AG20443 (cell line): ENCODE results near the gene RAVER1.
A peak's percentile ranks its signal among the peaks of the same experiment; 100 is the strongest.

Experiments used
- DNase-seq: peaks from one replicate; pipeline ENCODE4 v3.0.0; 2012; ENCODE audit warnings: low spot score, mixed read lengths

The RAVER1 gene

DNA sequence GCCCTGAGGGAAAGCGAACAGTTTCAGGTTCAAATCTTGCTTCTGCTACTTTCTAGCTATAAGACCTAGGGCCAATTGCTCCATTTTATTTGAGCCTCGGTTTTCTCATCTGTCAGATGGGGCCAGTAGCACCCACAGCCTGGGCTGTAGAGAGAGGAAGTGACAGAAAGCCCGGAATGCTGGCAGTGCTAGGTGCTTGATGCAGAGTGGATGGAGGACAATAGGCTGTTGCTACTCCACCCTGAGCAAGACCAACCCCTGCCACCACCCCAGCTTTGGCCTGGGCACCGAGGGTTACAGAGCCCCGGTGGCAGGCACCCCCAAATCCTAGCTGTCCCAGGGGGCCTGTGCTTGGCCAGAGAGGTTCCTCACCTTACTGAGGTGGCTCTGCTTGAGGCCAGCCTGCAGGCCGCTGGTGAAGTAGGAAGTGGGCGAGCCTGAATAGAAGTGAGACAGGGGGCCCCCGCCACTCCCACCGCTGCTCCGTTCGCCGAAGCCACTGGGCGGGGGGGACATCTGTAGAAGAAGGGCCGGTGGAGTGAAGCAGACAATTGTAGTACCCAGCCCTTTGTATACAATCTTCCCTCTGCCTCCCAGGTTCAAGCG lies 15.4 kb downstream of the RAVER1 start:
- no peak for DNase-seq

DNA sequence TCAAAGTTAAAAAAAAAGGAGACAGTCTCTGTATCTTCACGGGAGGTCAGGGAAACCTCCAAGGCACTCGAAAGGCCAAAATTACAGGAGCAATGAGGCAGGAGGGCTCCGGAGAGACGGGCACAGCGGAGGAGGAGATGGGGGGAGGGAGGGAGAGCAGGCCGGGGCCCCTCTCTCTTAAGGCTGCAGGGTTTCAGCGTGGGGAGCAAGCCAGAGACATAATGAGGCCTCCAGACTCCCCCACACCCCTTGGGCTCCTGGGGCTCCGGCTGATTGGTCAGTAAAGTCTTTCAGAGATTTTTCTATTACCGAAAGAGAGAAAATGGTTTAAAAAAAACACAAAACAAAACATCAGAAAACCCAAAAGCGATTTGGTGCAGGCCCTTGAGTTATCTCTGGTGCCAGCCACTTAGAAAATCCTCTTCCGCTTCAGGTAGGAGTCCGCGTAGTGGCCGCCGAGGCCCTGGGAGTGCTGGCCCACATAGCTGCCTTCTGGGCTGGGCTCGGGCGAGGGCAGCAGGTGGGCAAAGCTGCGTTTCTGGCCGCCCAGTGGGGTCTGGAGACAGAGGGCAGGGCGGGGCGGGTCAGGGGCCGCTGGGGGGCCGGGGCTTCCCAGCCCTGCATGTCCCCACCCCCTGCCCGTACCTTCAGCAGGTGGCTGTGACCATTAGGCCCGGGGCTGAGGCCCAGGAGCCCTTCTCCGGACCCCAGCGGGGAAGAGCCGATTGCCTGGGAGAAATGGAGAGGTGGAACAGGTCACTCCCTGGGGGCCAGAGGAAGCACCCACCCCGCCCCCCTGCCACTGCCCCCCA lies 16.1 kb downstream of the RAVER1 start:
- DNase-seq: no peak

DNA sequence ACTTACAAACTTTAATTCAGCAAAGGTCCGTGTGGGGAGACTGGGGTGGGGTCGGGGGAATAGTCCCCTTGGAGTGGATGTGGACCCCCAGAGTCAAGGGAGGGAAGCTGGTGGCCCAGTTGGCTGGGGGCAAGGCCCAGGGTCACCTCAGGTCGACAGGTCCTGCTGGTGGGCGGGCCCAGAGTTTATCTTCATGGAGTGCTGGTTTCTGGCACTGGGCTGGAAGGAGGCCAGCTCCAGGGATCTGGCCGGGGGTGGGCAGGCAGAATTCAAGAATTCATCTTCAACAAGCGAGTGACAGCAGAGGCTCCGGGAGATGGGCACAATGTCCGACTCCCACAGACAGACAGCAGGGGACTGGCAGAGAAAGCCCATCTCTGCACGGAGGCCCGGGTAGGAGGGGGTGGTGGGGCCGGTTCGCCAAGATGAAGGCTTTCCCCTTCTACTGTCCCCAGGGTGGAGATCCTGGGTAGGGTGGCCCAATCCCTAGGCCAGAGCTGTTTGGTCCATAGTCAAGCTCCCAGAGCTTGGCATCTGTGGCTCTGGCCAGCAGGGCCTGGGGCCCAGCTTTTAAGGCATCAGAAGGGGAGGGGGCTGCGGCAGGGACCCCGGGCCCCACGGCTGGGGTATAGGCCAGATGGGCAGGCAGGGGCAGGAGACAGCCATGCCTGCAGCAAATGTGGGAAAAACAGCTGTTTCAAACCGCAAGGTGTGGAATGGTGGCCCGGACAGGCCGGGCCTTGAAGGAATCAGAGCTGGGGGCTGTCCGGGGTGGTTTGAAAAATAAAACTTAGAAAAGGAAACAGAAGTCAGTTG lies 16.9 kb downstream of the RAVER1 start:
- DNase-seq: no peak

DNA sequence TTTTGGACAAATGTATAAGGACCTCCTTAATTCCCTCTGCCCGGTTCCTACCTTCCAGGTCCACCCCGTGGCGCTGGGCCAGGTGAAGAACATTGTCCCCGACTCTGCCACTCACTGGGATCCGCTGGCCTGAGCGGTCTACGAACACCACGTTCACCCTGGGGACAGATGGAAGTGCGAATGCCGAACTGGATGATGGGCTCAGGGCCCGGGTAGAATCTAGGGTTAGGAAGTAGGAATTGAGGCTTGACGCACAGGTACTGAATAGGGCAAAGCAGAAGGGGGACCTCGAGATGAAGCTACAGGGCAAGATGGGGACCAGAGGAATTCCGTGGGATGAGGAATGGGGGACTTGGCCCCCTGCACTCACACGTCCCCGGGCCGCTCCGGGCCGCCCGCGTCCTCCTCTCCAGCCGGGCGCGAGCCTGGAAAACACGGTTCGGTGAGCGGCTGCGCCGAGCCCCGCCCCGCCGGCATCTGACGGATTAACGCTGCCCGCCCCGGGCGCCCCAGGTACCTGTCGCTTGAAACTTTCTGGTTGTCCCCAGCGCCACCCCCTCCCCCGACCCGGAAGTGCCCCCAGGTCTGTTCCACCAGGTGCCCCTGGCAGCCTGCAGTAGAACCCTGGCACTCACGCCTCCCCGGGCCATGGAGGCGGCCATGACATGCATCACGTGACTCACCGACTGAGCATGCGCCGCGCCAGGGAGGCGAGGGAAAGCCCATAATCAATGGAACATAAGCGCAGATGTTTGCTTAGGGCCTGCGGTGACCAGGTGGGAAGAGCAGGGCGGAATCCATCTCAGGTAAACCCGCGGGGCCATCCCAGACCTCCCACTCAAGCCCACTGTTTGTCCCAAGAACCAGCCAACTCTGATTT lies 17.8 kb downstream of the RAVER1 start, which contains the start of gene FDX2:
Gene FDX2 (minus strand): TSS at position 681 of the 880 bp plus-strand sequence. CDS start 19 bp downstream, at position 662.
- peak; percentile 97 for DNase-seq

DNA sequence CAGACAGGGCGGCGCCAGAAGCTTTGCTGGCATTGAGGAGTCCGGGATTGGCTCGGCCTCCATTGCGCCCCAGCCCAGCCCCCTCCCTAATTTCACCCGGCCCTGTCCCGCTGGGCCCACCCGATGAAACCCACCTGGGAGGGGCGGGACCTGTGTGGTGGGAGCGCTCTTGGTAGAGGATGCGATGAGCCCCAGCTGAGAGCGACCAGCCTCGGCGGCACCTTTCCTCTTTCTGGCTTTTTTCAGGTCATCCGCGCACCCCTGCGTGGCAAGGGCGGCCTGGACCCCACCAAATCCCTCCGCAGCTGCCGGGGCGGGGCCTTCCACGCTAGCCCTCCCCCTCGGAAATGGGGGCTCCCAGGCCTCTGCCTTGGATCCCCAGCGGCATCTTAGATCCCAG lies 23.9 kb downstream of the RAVER1 start, which contains the start of gene ZGLP1:
Gene ZGLP1 (minus strand): TSS at position 393 of the 400 bp plus-strand sequence.
- DNase-seq: no peak

DNA sequence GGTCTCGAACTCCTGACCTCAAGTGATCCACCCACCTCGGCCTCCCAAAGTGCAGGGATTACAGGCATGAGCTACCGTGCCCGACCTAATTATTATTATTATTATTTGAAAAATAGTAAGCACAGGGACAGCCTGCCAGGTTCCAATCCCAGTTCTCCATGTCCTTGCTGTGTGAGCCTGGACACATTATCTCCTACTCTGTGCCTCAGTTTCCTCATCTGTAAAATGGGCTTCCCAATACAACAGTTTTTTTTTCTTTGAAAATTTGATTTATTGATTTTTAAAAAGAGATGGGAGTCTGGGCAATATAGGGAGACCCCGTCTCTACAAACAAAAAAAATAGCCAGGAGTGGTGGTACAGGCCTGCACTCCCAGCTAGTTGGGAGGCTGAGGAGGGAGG lies 27.0 kb downstream of the RAVER1 start:
- no peak for DNase-seq

DNA sequence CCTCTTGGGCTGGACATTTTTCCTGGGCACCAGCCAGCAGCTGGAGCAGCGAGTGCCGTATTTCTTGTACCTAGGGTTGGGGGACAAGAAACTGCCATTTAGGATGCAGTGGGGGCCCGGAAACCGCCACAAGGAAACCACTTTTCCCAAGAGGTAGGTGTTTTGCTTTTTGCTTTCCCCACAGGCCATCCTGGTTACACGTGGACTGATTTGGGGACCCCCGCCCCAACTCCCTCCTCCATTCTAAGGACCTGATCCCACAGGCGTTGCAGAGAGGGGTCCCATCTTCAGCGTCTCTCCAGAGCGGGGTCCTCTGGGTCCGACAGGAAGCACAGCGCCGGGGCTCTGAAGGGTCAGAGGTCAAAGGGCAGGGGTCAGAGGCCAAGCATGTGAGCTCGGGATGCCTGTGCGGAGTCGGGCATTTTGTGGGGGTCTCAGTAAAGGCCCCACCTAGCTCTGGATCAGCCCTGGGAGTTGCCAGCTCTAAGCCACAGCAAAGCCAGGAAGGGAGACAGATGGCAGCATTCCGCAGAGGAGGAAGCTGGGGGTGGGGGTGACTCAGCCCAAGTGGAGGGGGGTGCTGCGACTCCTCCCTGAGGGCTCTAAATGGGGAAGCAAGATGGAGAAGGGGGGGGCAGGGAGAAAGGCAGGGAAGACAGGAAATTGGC lies 28.1 kb downstream of the RAVER1 start:
- DNase-seq: peak; percentile 67

DNA sequence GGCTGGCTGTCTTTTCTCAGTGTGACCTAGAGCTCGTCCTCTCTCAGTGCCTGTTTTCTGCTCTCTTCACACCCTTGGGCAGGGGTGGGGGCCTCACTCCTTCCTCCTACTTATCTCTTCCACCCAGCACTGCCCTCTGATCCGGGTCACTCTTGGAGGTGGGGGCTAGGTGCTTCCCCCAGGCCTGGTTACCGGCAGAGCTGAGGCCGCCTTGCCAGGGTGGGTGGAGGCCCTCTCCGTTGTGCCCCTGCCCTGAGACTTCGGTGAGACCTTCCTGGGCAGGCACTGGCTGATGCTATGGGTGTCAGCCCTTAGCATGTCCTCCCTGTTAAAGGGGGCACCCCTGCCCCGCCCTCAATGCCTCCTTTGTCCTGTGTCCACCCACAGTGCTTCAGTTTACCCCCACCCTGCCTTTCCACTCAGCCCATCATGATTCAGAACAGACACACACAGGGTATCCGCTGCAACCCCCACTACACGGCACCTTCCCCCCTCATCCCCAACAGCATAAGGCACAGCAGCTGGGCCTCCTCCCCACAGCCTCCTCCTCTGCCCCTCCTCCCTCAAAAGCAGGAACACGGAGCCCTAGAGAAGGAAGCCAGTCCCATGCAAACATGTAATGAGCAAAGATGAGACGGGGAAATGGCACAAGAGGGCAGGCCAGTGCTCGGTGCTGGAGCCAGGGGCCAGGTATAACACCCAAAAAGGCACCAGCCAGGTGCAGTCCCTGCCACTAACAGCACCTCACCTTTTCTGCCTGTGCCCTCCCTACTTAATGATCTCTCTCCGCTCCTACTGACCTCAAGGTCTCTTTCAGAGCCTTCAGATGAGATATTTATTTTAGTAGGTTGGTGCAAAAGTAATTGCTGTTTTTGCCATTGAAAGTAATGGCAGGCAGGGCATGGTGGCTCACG lies 33.5 kb downstream of the RAVER1 start:
- no peak for DNase-seq

DNA sequence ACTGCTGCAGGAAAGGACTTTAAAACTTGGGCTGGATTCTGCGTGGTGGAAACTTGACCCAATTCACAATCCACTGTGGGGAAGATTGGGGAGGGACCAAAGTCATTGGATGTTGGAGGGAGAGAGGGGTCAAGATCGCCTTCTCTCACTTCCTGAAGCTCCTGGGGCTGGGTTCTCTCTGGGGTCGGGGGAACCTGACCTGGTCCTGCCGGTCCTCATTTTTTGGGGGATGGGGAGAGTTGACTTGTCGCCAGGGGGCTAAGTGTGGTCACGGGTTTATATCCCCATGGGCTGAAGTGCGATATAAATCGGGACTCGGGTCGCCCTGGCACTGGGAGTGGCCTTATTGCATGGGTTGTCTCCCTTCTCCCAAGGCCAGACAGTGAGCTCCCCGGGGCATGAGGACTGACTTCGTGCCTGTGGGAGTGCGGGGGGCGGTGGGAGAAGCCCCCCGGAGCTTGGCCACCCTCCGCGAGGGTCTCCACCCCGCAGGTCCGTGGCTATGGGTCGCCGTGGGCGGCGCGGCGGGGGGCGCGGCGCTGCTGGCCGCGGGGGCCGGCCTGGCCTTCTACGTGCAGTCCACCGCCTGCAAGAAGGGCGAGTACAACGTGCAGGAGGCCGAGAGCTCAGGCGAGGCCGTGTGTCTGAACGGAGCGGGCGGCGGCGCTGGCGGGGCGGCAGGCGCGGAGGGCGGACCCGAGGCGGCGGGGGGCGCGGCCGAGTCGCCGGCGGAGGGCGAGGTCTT lies 37.3 kb downstream of the RAVER1 start:
- DNase-seq: no peak

DNA sequence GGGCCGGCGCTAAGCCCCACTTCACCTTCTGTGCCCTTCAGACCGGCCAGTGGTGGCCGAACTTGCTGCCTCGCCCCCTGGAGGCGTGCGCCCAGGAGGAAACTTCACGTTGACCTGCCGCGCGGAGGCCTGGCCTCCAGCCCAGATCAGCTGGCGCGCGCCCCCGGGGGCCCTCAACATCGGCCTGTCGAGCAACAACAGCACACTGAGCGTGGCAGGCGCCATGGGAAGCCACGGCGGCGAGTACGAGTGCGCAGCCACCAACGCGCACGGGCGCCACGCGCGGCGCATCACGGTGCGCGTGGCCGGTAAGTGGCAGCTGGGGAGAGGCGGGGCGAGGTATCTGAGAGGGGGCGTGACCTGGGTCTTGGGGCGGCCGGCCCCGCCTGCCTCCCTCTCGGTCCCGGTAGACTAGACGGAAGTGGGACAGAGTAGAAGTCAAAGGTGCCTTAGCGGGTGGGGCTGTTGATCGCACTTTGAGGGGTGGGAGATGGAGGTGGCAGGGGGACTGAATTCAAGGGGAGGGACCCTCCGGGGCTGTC lies 38.0 kb downstream of the RAVER1 start:
- peak; percentile 42 for DNase-seq

DNA sequence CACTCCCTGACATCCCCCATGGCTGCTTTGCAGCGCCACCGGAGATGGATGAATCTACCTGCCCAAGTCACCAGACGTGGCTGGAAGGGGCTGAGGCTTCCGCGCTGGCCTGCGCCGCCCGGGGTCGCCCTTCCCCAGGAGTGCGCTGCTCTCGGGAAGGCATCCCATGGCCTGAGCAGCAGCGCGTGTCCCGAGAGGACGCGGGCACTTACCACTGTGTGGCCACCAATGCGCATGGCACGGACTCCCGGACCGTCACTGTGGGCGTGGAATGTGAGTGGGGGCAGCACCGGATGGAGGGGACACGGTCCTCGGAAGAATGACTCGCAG lies 39.0 kb downstream of the RAVER1 start:
- DNase-seq: no peak

DNA sequence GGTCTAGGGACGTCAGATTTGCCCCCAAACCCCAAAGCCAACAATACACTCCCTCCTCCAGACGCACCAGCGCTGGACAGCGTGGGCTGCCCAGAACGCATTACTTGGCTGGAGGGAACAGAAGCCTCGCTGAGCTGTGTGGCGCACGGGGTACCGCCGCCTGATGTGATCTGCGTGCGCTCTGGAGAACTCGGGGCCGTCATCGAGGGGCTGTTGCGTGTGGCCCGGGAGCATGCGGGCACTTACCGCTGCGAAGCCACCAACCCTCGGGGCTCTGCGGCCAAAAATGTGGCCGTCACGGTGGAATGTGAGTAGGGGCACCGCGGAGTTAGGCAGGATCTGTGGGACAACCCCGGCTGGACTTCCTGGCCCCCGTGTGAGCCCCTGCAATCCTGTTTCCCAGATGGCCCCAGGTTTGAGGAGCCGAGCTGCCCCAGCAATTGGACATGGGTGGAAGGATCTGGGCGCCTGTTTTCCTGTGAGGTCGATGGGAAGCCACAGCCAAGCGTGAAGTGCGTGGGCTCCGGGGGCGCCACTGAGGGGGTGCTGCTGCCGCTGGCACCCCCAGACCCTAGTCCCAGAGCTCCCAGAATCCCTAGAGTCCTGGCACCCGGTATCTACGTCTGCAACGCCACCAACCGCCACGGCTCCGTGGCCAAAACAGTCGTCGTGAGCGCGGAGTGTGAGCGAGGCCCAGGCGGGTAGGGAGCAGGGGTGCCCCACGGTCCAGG lies 39.5 kb downstream of the RAVER1 start:
- no peak for DNase-seq

DNA sequence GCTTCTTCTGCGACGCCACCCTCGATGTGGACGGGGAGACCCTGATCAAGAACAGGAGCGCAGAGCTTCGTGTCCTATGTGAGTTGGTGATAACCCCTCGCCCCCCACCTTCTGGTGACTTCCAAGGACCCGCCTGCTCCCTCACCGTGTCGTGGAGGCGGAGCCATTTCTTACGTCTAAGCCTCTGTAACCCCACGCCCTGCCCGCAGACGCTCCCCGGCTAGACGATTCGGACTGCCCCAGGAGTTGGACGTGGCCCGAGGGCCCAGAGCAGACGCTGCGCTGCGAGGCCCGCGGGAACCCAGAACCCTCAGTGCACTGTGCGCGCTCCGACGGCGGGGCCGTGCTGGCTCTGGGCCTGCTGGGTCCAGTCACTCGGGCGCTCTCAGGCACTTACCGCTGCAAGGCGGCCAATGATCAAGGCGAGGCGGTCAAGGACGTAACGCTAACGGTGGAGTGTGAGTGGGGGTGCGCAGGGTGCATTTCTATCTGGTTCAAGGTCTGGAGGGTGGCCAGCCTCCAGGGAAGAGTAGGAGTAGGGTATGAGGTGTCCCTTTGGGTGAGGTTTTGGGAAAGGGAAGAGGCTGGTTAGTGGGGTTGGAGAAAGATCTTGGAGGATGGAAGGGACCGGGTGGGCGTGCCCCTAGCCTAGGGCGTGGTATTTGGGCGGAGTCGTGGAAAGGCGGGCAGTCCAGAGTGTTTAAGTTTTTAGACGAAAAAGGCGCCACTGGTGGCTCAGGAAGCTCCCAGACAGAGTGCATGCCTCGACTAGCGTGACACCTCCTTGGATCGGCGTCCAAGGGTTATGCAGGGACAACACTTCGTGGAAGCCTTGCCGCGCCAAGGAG lies 40.3 kb downstream of the RAVER1 start:
- DNase-seq: peak; percentile 29

DNA sequence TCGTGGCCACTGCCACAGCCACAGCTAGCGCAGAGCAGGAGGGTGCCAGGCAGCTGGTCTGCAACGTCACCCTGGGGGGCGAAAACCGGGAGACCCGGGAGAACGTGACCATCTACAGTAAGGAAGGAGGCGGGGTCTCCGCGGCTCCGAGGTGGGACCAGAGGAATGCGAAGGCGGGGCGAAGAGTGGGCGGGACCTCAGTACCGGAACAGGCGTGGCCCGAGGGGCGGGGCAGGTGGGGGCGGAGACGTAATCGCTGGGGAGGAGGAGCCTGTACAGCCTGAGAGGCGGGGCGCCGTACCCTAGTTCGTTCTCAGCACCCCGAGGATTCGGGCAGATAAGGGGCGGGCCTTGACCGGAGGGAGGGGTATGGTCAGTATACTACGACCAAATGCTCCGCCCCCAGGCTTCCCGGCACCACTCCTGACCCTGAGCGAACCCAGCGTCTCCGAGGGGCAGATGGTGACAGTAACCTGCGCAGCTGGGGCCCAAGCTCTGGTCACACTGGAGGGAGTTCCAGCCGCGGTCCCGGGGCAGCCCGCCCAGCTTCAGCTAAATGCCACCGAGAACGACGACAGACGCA lies 41.0 kb downstream of the RAVER1 start:
- DNase-seq: peak; percentile 85

DNA sequence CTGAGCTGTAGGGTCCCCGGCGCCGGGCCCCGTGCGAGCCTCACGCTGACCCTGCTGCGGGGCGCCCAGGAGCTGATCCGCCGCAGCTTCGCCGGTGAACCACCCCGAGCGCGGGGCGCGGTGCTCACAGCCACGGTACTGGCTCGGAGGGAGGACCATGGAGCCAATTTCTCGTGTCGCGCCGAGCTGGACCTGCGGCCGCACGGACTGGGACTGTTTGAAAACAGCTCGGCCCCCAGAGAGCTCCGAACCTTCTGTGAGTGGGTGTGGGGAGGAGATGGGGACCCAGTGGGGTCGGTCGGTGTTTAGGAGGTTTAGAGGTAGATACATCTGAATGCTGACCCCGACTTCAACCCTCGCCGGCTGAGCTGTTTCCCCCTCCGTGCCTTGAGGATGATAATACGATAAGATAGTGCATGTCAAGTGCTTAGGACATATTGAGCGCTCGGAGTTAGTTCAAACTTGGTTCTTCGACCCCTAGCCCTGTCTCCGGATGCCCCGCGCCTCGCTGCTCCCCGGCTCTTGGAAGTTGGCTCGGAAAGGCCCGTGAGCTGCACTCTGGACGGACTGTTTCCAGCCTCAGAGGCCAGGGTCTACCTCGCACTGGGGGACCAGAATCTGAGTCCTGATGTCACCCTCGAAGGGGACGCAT lies 41.6 kb downstream of the RAVER1 start:
- DNase-seq: no peak

DNA sequence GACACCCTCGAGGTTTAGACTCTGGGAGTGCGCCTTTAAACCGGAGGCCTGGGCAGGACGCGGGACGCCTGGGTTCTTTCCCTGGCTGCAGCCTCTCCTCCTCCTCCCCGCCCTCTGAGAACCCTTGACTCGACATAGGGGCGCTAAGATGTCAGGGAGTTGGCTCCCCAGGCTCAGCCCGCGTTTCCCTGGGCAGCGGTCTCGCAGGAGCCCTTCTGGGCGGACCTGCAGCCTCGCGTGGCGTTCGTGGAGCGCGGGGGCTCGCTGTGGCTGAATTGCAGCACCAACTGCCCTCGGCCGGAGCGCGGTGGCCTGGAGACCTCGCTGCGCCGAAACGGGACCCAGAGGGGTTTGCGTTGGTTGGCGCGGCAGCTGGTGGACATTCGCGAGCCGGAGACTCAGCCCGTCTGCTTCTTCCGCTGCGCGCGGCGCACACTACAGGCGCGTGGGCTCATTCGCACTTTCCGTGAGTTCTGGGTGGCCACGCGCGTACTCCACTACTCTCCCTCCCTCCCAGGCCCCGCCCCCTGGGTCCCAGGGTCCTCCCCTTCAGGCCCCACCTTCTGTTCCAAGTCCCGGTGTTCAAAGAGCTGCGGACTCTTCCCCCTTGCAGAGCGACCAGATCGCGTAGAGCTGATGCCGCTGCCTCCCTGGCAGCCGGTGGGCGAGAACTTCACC lies 42.3 kb downstream of the RAVER1 start:
- DNase-seq: peak; percentile 66
